Esophagus muscularis mucosa (tissue), 4 donors: ENCODE results near the gene GPAT2. TPM values are rescaled to one million over a fixed set of nuclear protein-coding genes. Genes with fewer than 3 reads are reported as not detected.
A peak's percentile ranks its signal among the peaks of the same experiment; 100 is the strongest.
"Not testable (repeated sequence)": the region's sequence is repeated elsewhere in the genome, so short reads cannot be mapped to it uniquely, and the experiment has no call there.

Experiments used
- DNase-seq: peaks from one replicate; pipeline ENCODE4 v3.0.0-alpha.2; 2017; ENCODE audit errors: extremely low spot score
- H3K27ac ChIP-seq, 4 donors: fragments of 200-600 bp; sonication (generic); replicated peaks in 1 of 4; 1 replicate in 3 of 4; 2 replicates in 1 of 4; pipeline ENCODE4 v1.5.1; 2016 to 2019; ENCODE audit warnings: mild to moderate bottlenecking in 1 of 4
- H3K27me3 ChIP-seq, 4 donors: fragments of 200-600 bp; sonication (generic); one replicate each; pipeline versions ENCODE4 v1.5.1 to v1.6.0; 2016 to 2019
- H3K36me3 ChIP-seq, 4 donors: fragments of 200-600 bp; sonication (generic); one replicate each; pipeline ENCODE4 v1.5.1; 2016 to 2019
- H3K4me1 ChIP-seq, 4 donors: fragments of 200-600 bp; sonication (generic); one replicate each; pipeline ENCODE4 v1.5.1; 2016 to 2019
- H3K4me3 ChIP-seq, 4 donors: fragments of 200-600 bp; sonication (generic); 1 replicate in 2 of 4; 2 replicates in 2 of 4; pipeline ENCODE4 v1.5.1; 2016 to 2019; ENCODE audit warnings: mild to moderate bottlenecking in 4 of 4, moderate library complexity in 1 of 4
- H3K9me3 ChIP-seq, 4 donors: fragments of 200-600 bp; sonication (generic); 1 replicate in 3 of 4; 2 replicates in 1 of 4; pipeline ENCODE4 v1.5.1; 2016 to 2019
- CTCF ChIP-seq, 3 experiments: fragments of 200-600 bp in 2 of 3; fragments of 450-650 bp in 1 of 3; sonication (generic) in 2 of 3; IDR thresholded peaks; one replicate each; pipeline ENCODE4 v1.5.1; 2017 to 2019; ENCODE audit warnings: antibody characterized with exemption in 3 of 3, mild to moderate bottlenecking in 2 of 3, moderate library complexity in 1 of 3
- EP300 ChIP-seq: sonication (generic); formaldehyde crosslinking; IDR thresholded peaks from one replicate; pipeline ENCODE4 v1.6.1; 2017; ENCODE audit warnings: antibody characterized with exemption
- POLR2A ChIP-seq: fragments of 450-650 bp; IDR thresholded peaks from one replicate; pipeline ENCODE4 v1.6.1; 2017; ENCODE audit warnings: antibody characterized with exemption, moderate library complexity, mild to moderate bottlenecking, low read depth
- POLR2AphosphoS5 ChIP-seq, 2 donors: sonication (generic); formaldehyde crosslinking; IDR thresholded peaks; one replicate each; pipeline ENCODE4 v1.6.1; 2017; ENCODE audit warnings: antibody characterized with exemption in 2 of 2
- WGBS: methylation state at CpG from one replicate; pipeline ENCODE4 v1.1.5; 2018; 5-methylcytosine and 5-hydroxymethylcytosine counted together
- intact Hi-C: fragments of 100-400 bp; cut with DNase I; formaldehyde crosslinking; loops from one replicate; pipeline ENCODE4 v1.15.1; 2023
- total RNA-seq, 4 donors: library from RNA; depleted of rRNA; stranded (reverse); fragments of >200 nt; gene quantifications; one replicate each; pipeline versions ENCODE4 v1.1.0 to v1.2.1, GENCODE V29; 2016

The GPAT2 gene
- total RNA-seq, 4 donors from 2014 or later: 4.2 to 10.0 (median 8.3) TPM

GRCh38 chr2:96072746-96073145, 38.0 kb upstream of the GPAT2 start:
- no peak for TF ChIP-seq POLR2A
- TF ChIP-seq EP300: no peak
- no peak for TF ChIP-seq POLR2AphosphoS5 (IDR thresholded peaks at IDR 0.05)
- TF ChIP-seq CTCF (IDR thresholded peaks at IDR 0.05): no peak
- Histone ChIP-seq H3K36me3 (no peaks in the 10 kb centered on the region), H3K4me1 (no peaks in the 10 kb centered on the region), H3K9me3 (peaks cover 0 to 22% (median 20%) of the 10 kb centered on the region in 4 donors), H3K27me3 (peaks cover 0 to 7% (median 0%) of the 10 kb centered on the region in 4 donors), H3K27ac (no peak overlapping the region), H3K4me3 (no peak overlapping the region)
- peak; percentile 85 for DNase-seq
- WGBS: 92% methylated on average over 10 of the region's 11 CpGs
- intact Hi-C loops: no loop called here

- H3K9me3 ChIP-seq: peaks cover 0 to 22% (median 16%) of the 10 kb centered on the region in 4 donors
- H3K27ac ChIP-seq, H3K4me3 ChIP-seq, H3K4me1 ChIP-seq, intact Hi-C loops, H3K36me3 ChIP-seq, H3K27me3 ChIP-seq, DNase-seq: not testable (repeated sequence)
- 49% methylated on average over 2 of the region's 8 CpGs for WGBS
Observed at GRCh38 chr2:96071977-96072491, 37.3 kb upstream of the GPAT2 start.

- H3K27me3 ChIP-seq, H3K4me1 ChIP-seq, H3K36me3 ChIP-seq, intact Hi-C loops, H3K27ac ChIP-seq, H3K4me3 ChIP-seq: not testable (repeated sequence)
- DNase-seq: peak; percentile 34
- WGBS: 93% methylated on average over 9 of the region's 16 CpGs
- peaks cover 0 to 17% (median 12%) of the 10 kb centered on the region in 4 donors for H3K9me3 ChIP-seq
Observed at GRCh38 chr2:96071087-96071976, 36.6 kb upstream of the GPAT2 start.

- intact Hi-C loops, H3K27me3 ChIP-seq, H3K9me3 ChIP-seq, H3K27ac ChIP-seq, H3K36me3 ChIP-seq, H3K4me3 ChIP-seq, H3K4me1 ChIP-seq: not testable (repeated sequence)
- peak; percentile 53 for DNase-seq
- WGBS: 92% methylated on average over 4 of the region's 5 CpGs
Observed at GRCh38 chr2:96070351-96070750, 35.6 kb upstream of the GPAT2 start.

- intact Hi-C loops: not testable (repeated sequence)
Observed at GRCh38 chr2:96069878-96070277, 35.2 kb upstream of the GPAT2 start.

GRCh38 chr2:96067902-96068581, 33.3 kb upstream of the GPAT2 start:
- H3K27ac ChIP-seq, H3K4me3 ChIP-seq, H3K36me3 ChIP-seq, H3K27me3 ChIP-seq, intact Hi-C loops, H3K9me3 ChIP-seq, H3K4me1 ChIP-seq: not testable (repeated sequence)
- DNase-seq: peak; percentile 66
- 61% methylated on average over 9 of the region's 9 CpGs for WGBS

More at GRCh38 chr2:96069878-96070277, 35.2 kb upstream of the GPAT2 start:
- not testable (repeated sequence) for H3K4me3 ChIP-seq, H3K27me3 ChIP-seq, H3K4me1 ChIP-seq, H3K9me3 ChIP-seq, DNase-seq, H3K27ac ChIP-seq, H3K36me3 ChIP-seq
- 35% methylated on average over 5 of the region's 8 CpGs for WGBS

- H3K9me3 ChIP-seq, H3K4me1 ChIP-seq, H3K4me3 ChIP-seq, H3K27me3 ChIP-seq, H3K27ac ChIP-seq, intact Hi-C loops, H3K36me3 ChIP-seq: not testable (repeated sequence)
- WGBS: 83% methylated on average over 2 of the region's 2 CpGs
- peak; percentile 79 for DNase-seq
Observed at GRCh38 chr2:96067098-96067660, 32.5 kb upstream of the GPAT2 start.

GRCh38 chr2:96066511-96066910, 31.8 kb upstream of the GPAT2 start:
- H3K4me3 ChIP-seq: not testable (repeated sequence)

GRCh38 chr2:96065954-96066353, 31.2 kb upstream of the GPAT2 start:
- H3K9me3 ChIP-seq, H3K27me3 ChIP-seq, intact Hi-C loops, H3K4me1 ChIP-seq, H3K36me3 ChIP-seq, H3K27ac ChIP-seq, H3K4me3 ChIP-seq: not testable (repeated sequence)
- 96% methylated on average over 4 of the region's 4 CpGs for WGBS
- DNase-seq: peak; percentile 92

More at GRCh38 chr2:96066511-96066910, 31.8 kb upstream of the GPAT2 start:
- DNase-seq, H3K27ac ChIP-seq, H3K27me3 ChIP-seq, H3K36me3 ChIP-seq, H3K4me1 ChIP-seq, H3K9me3 ChIP-seq, intact Hi-C loops: not testable (repeated sequence)
- WGBS: 100% methylated on average over 1 of the region's 7 CpGs
